Activated CD4-positive, alpha-beta memory T cell treated with anti-CD3 and anti-CD28 coated beads, Interleukin-2, amount 10 ng/mL, durations not matched to agents 7 days and 5 days (primary cell): ENCODE measurements around the gene BAIAP2. TPM values are rescaled to one million over a fixed set of nuclear protein-coding genes. Genes with fewer than 3 reads are reported as not detected.

Experiments
- CTCF ChIA-PET: fragments of 350-600 bp; sonication (Branson Sonifier 250); formaldehyde crosslinking; loops from one replicate; lab custom pipeline; 2021; ENCODE audit warnings: antibody characterized with exemption, inconsistent platforms; lab: Charles Lee
- POLR2A ChIA-PET: fragments of 350-600 bp; sonication (Branson Sonifier 250); formaldehyde crosslinking; loops from one replicate; lab custom pipeline; 2021; ENCODE audit warnings: antibody characterized with exemption; lab: Charles Lee
- DNase-seq: peaks from one replicate; pipeline ENCODE4 v3.0.0-alpha.2; 2020
- H3K27ac Mint-ChIP-seq: one replicate; pipeline ENCODE4 v1.8.0; 2021; ENCODE audit warnings: mild to moderate bottlenecking, mixed read lengths
- H3K27me3 Mint-ChIP-seq: one replicate; pipeline ENCODE4 v1.8.0; 2021; ENCODE audit warnings: mixed read lengths
- H3K36me3 Mint-ChIP-seq: one replicate; pipeline ENCODE4 v1.8.0; 2021; ENCODE audit warnings: low read depth, mixed read lengths
- H3K4me1 Mint-ChIP-seq: one replicate; pipeline ENCODE4 v1.8.0; 2021; ENCODE audit warnings: mixed read lengths
- H3K4me3 Mint-ChIP-seq: one replicate; pipeline ENCODE4 v1.8.0; 2021; ENCODE audit warnings: mild to moderate bottlenecking, mixed read lengths
- H3K9me3 Mint-ChIP-seq: one replicate; pipeline ENCODE4 v1.8.0; 2021; ENCODE audit warnings: mixed read lengths
- total RNA-seq, 2 experiments: library from RNA; stranded (reverse); gene quantifications; one replicate each; pipeline ENCODE4 v1.2.3, GENCODE V29; 2021

BAIAP2 gene
- total RNA-seq, 2 experiments from 2014 or later = 1.5 to 2.4 TPM

DNA sequence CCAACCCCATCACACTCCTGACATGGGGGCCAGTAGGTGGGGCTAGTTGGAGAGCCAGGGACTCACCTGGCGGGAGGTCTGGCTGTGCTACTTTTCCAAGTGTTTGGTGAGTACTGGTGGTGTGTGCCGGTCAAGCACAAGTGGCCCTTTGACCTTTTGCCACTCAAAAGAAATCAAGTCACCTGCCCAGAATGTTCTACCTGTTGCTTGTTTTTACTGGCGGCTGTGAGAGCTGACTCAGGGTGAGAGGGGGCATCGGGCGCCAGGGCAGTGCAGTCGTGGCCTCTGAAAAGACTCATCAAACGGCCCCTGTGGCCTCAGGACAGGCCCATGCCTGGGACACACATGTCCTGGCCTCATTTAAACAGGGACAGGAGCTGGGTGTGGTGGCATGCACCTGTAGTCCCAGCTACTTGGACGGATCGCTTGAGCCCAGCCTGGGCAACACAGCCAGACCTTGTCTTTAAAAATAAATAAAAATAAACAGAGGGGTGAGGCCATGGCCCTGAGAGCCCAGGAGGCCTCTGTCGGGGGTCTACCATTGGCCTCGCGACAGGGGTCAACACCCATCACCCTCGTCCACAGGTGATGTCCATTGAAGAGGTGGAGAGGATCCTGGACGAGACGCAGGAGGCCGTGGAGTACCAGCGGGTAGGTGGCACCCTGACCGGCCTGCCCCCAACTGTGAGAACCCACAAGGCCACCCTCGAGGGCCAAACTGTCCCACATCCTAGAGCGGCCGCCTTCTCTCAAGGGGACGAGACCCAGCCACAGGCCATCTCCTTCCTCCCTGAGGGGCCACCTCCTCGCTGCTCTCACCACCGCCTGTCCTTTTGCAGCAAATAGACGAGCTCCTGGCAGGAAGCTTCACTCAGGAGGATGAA is 38.3 kb upstream of the BAIAP2 start:
- H3K9me3 Mint-ChIP-seq = no peaks in the 10 kb centered on the region
- no peak overlapping the region for H3K27ac Mint-ChIP-seq
- H3K36me3 Mint-ChIP-seq = peaks cover 24% of the 10 kb centered on the region
- no peak for DNase-seq
- H3K4me3 Mint-ChIP-seq = no peak overlapping the region
- POLR2A ChIA-PET = interaction anchor here (0.8 kb wide), 1 partner anchor 34 kb away, joined by 3 read pairs; no protein-coding TSS in a partner anchor
- H3K27me3 Mint-ChIP-seq = peaks cover 4% of the 10 kb centered on the region
- CTCF ChIA-PET = no interaction called here
- H3K4me1 Mint-ChIP-seq = peaks cover 12% of the 10 kb centered on the region

DNA sequence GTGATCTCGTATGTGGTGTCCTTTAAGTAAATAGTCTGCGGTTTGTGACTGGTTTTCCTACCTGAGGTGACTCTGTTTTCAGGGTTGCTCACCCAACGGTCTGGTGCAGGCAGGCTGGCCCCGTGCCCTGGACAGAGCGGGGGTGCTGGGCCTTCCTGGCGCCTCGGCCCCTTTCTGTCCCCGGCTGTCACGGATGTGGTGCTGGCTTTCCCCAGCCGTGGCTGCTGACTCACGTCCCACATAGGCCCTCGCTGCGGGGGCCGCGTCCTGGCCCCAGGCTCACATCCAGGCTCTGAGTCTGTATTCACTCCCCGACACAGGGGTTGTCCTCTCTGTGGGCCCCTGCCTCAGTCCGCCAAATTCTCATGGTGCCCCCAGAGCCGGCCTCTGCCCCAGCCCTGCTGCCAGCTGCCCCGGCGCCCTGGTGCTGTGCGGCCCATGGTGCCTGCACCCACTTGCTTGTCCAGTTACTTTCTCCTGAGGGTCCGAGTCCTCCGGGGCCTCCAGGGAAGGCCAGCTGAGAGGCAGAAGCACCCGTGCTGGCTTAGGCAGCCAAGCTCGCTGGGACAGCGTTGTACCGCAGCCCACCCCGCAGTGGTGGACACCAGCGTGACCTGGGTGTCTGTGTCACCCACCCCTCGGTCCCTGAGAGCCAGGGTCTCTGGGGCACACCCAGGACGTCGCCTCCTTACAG is 37.4 kb upstream of the BAIAP2 start:
- Mint-ChIP-seq H3K4me3 (no peak overlapping the region), H3K4me1 (peaks cover 15% of the 10 kb centered on the region), H3K27ac (no peak overlapping the region), H3K9me3 (no peaks in the 10 kb centered on the region), H3K36me3 (peaks cover 24% of the 10 kb centered on the region), H3K27me3 (peaks cover 8% of the 10 kb centered on the region)
- ChIA-PET POLR2A (no interaction called here), CTCF (no interaction called here)
- no peak for DNase-seq

DNA sequence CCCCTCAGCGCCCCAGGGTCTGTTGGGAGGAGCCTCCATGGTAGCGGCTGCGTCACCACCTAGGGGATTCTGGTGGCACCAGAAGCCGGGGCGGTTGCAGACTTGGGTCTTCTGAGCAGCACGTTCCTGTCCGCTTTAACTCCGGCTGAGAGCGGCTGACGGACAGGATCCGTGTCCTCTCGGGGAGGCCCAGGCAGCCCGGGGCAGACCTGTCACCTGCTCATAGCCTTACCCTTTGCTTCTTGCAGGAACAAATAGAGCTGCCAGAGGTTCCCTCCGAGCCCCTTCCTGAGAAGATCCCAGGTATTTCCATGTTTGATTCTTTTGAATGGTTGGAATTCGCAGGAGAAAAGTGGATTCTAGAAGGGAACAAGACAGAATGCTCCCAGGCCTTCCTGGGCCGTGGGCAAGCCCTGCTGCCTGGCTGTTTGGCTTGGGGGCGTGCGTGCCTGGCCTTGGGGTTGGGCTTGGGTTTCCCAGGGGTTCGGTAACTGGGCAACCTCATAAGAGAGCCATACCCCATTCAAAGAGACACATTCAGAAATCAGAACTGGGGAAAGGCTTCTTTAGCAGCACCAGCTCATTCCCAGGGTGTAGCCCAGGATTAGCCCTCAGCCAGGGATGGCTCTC is 36.7 kb upstream of the BAIAP2 start:
- peaks cover 20% of the 10 kb centered on the region for H3K36me3 Mint-ChIP-seq
- H3K4me1 Mint-ChIP-seq = peaks cover 13% of the 10 kb centered on the region
- peaks cover 15% of the 10 kb centered on the region for H3K27me3 Mint-ChIP-seq
- POLR2A ChIA-PET = no interaction called here
- CTCF ChIA-PET = no interaction called here
- H3K27ac Mint-ChIP-seq = no peak overlapping the region
- H3K4me3 Mint-ChIP-seq = no peak overlapping the region
- no peak for DNase-seq
- H3K9me3 Mint-ChIP-seq = no peaks in the 10 kb centered on the region

DNA sequence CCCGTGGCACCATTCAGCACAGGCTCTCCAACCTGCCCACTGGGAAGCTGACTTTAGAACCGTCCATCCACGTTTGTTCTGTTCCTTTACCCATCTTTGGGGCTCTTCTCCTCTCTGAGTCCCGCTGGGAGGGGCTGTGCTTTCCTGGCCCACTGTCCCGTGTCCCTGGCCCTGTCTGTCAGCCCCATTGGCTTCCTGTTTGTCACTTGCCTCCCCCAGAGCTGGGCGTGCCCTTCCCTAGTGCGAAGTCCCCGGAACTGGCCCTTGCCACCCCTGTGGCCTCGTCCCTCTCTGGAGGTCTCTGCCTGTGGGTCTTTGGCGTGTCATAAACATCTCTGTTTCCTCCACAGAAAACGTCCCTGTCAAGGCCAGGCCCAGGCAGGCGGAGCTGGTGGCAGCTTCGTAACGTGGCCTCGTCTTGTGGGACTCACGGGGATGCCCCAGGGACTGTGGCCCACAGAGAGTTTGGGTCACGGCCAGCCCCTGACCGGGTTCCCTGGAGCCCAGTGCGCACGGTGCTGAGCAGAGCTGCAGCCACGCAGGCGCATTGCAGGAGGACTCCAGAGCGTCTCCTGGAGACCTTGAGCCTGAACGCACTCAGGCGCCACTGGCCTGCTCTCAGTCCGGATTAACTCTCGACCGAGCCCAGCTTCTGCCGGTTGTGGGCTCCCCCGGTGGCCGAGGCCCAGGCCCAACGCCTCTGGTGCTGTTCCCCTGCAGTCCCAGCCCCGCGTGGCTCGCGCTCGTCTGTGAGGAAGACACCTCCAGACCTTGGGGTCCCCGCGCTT is 36.0 kb upstream of the BAIAP2 start:
- Mint-ChIP-seq H3K27ac (no peak overlapping the region), H3K4me1 (peaks cover 14% of the 10 kb centered on the region), H3K9me3 (no peaks in the 10 kb centered on the region), H3K36me3 (peaks cover 20% of the 10 kb centered on the region), H3K4me3 (no peak overlapping the region), H3K27me3 (peaks cover 20% of the 10 kb centered on the region)
- no peak for DNase-seq
- POLR2A ChIA-PET = no interaction called here
- CTCF ChIA-PET = no interaction called here

DNA sequence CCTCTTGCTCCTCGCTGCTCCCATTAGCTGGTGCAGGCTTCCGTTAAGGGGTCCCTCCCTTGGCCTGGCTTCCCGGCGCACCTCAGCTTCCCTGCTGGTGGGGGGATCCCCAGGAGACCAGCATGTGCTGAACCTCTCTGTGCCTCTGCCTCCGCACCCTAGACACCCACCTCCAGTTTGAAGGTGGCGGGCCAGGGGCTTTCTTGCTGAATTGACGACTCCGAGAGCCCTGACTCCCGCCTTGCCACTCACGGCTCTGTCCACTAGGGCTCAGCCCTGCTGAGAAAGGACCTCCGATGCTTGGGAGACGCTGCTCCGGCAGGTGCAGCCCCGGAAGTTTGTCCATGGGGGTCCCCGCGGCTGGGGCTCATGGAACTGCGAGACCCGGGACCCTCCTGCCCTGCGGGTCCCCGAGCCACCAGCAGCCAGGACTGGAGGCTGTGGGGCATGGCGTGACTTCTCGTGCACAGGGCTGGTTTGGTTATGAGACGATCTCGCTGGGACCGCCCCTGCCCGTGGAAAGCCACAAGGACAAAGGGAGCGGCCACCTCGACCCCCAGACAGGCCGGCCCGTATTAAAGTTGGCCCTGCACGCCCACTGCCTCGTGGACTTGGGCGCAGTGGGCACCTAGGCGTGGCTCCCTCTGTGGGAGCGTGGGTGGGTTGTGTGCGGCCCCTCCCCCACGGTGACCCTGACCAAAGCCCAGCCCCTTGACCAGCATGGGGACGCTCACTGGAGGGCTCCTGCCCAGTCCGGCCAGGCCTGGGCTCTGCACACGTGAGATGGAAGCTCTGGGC is 35.2 kb upstream of the BAIAP2 start:
- no peak overlapping the region for H3K27ac Mint-ChIP-seq
- H3K4me3 Mint-ChIP-seq = no peak overlapping the region
- no peak for DNase-seq
- peaks cover 20% of the 10 kb centered on the region for H3K36me3 Mint-ChIP-seq
- H3K9me3 Mint-ChIP-seq = no peaks in the 10 kb centered on the region
- ChIA-PET CTCF (no interaction called here), POLR2A (no interaction called here)
- peaks cover 17% of the 10 kb centered on the region for H3K4me1 Mint-ChIP-seq
- peaks cover 24% of the 10 kb centered on the region for H3K27me3 Mint-ChIP-seq

DNA sequence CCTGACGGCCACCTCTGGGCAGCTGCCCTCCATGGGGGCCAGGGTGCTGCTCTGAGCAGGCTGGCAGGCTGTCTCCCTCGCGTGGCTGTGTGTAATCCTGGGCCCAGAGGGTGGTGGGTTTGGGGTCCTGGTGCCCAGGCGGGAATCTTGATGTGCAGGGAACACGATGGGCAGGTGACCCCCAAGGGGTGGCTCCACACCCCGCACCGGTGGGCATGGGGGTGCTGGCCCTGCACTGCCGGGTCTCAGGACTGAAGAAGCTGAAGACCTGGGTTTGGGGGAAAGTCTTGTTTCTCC is 34.7 kb upstream of the BAIAP2 start:
- ChIA-PET CTCF (no interaction called here), POLR2A (no interaction called here)
- Mint-ChIP-seq H3K27me3 (peaks cover 27% of the 10 kb centered on the region), H3K4me1 (peaks cover 19% of the 10 kb centered on the region), H3K27ac (no peak overlapping the region), H3K36me3 (peaks cover 17% of the 10 kb centered on the region), H3K9me3 (no peaks in the 10 kb centered on the region), H3K4me3 (no peak overlapping the region)
- no peak for DNase-seq

DNA sequence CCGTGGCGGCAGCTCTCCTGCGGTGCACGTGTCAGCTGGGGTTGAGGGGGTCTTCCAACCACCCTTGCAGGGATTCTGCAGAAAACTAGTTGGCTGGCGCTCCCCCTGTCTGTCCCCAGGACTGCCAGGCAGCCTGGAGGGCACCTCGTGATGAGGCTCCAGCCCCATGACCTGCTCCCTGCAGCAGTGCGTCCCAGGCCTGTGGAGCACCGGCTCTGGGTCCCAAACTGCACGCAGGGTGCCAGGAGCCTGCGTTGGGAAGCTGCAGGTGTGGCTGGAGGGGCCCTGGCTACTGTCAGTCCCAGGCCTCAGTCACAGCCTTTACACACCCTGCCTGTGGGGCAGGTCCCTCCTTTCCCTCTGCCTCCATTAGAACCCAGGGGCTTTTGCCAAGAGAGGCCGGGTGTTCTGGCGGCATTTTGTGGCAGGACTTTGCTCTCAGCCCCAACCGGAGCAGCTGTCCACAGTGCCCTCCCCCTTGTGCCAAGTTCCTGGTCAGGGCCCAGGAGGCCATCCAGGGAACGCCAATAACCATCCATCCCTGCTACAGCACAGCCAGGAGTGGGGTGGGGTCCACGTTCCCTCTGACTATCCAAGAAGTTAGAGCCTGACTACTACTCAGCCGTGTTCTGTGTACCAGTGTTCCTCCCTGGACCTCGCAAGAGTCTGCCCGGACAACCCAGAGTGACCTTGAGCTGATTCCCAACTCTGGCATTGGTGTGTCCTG is 34.2 kb upstream of the BAIAP2 start:
- ChIA-PET POLR2A (interaction anchor here (0.9 to 2.5 kb wide), 3 partner anchors 9 to 17 kb away, joined by 3 to 10 read pairs (median 3); partner anchors contain the start of gene CHMP6), CTCF (no interaction called here)
- DNase-seq = no peak
- H3K27me3 Mint-ChIP-seq = peaks cover 27% of the 10 kb centered on the region
- H3K4me3 Mint-ChIP-seq = no peak overlapping the region
- H3K36me3 Mint-ChIP-seq = peaks cover 11% of the 10 kb centered on the region
- H3K9me3 Mint-ChIP-seq = no peaks in the 10 kb centered on the region
- peaks cover 19% of the 10 kb centered on the region for H3K4me1 Mint-ChIP-seq
- no peak overlapping the region for H3K27ac Mint-ChIP-seq

DNA sequence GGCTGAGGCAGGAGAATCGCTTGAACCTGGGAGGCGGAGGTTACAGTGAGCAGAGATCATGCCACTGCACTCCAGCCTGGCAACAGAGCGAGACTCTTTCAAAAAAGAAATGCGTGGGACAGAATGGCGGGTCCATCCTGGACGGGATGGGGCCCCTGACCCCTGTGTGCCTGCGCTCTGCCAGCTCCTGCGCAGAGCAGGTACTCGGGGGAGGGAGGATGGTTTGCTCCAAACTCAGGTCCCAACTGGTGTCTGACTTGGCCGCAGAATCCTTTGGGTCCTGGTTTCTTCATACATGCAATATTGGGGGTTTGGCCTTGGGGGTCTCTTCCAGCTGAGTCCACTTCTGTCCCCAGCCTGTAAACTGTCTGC is 33.0 kb upstream of the BAIAP2 start:
- no peaks in the 10 kb centered on the region for H3K9me3 Mint-ChIP-seq
- H3K27ac Mint-ChIP-seq = no peak overlapping the region
- no peak for DNase-seq
- H3K27me3 Mint-ChIP-seq = peaks cover 37% of the 10 kb centered on the region
- ChIA-PET CTCF (interaction anchor here (1.1 kb wide), 1 partner anchor 99 kb away, joined by 3 read pairs; no protein-coding TSS in a partner anchor), POLR2A (interaction anchor here (1.4 to 2.5 kb wide), 2 partner anchors 10 to 16 kb away, joined by 3 to 10 read pairs; partner anchors contain the start of gene CHMP6)
- no peak overlapping the region for H3K4me3 Mint-ChIP-seq
- peaks cover 19% of the 10 kb centered on the region for H3K4me1 Mint-ChIP-seq
- peaks cover 6% of the 10 kb centered on the region for H3K36me3 Mint-ChIP-seq

DNA sequence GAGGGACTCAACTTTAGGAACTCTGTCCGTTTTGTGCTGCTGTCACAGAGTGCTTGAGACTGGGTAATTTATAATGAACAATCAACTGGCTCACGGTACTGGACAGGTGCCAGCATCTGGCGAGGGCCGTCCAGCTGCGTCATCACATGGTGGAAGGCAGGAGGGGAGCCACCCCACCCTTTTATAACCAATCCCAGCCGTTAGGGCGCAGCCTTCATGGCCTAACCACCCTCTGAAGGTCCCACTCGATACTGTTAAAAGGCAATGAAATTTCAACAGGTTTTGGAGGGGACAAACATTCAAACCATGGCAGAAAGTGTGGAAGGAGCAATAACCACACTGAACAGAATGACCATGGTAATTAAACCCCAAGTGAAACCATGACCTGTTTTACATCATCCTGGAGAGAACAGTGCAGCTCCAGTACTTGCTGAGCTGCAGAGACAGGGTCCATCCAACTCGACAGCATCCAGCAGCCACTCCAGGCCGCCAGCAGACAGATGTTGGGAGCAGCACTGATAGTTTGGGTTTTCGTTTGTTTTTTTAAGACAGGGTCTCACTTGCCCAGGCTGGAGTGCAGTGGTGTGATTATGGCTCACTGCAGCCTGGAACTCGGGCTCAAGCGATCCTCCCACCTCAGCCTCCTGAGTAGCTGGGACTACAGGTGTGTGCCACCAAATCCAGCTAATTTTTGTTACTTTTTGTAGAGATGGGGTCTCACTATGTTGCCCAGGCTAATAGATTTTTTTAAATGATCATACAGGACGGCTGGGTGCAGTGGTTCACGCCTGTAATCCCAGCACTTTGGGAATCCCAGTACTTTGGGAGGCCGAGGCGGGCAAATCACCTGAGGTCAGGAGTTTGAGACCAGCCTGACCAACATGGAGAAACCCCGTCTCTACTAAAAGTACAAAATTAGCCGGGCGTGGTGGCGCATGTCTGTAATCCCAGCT is 32.3 kb upstream of the BAIAP2 start:
- Mint-ChIP-seq H3K4me1 (peaks cover 19% of the 10 kb centered on the region), H3K36me3 (peaks cover 6% of the 10 kb centered on the region), H3K4me3 (peak overlapping the region; percentile 36), H3K27ac (peak overlapping the region; percentile 16), H3K27me3 (peaks cover 41% of the 10 kb centered on the region), H3K9me3 (no peaks in the 10 kb centered on the region)
- ChIA-PET CTCF (interaction anchor here (1.1 kb wide), 1 partner anchor 99 kb away, joined by 3 read pairs; no protein-coding TSS in a partner anchor), POLR2A (interaction anchor here (1.4 to 2.5 kb wide), 2 partner anchors 11 to 15 kb away, joined by 3 to 10 read pairs; partner anchors contain the start of gene CHMP6)
- DNase-seq = no peak

DNA sequence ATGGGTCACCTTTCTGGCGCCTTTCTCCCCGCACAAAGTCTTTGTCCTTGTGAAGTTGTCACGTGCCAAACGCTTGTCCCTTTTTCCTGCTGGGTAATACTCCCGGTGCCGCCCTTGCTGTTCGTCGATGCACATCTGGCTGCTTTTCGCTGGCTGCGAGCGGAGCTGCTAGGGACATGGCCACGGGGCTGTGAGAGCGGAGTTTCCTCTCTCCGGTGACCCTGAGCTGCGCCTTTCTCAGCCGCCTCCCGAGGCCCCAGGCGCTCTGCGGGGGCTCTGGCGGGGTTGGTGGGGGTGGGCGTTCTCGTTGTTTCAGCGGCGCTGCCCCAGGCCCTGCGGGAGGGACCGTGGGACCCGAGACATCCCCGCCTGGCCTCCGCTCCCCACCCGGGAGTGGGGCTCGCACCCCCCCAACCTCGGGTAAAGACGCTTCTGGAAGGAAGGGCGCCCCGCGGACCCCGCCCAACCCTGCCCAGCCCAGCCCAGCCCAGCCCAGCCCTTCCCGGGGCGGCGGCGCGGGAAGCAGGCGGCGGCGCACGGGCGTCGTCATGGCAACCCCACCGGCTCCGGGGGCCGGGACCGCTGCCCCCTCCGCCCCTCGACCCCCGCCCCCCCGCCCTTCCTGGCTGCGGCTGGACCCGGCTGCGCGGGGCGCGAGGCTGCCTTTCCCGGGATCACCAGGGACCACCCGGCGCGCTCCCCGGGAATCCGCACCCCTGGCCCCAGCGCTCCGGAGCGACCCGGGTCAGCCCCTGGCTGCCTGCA is 31.1 kb upstream of the BAIAP2 start:
- Mint-ChIP-seq H3K27ac (no peak overlapping the region), H3K36me3 (peaks cover 4% of the 10 kb centered on the region), H3K4me3 (no peak overlapping the region), H3K9me3 (no peaks in the 10 kb centered on the region), H3K4me1 (peaks cover 19% of the 10 kb centered on the region), H3K27me3 (peaks cover 43% of the 10 kb centered on the region)
- ChIA-PET CTCF (interaction anchor here (1.2 to 1.6 kb wide), 3 partner anchors 14 to 98 kb away, joined by 3 to 4 read pairs (median 4); no protein-coding TSS in a partner anchor), POLR2A (interaction anchor here (0.6 to 2.5 kb wide), 3 partner anchors 11 to 16 kb away, joined by 3 to 16 read pairs (median 6); no protein-coding TSS in a partner anchor)
- DNase-seq = no peak
